ENCODE data around the gene ARV1.

DNA sequence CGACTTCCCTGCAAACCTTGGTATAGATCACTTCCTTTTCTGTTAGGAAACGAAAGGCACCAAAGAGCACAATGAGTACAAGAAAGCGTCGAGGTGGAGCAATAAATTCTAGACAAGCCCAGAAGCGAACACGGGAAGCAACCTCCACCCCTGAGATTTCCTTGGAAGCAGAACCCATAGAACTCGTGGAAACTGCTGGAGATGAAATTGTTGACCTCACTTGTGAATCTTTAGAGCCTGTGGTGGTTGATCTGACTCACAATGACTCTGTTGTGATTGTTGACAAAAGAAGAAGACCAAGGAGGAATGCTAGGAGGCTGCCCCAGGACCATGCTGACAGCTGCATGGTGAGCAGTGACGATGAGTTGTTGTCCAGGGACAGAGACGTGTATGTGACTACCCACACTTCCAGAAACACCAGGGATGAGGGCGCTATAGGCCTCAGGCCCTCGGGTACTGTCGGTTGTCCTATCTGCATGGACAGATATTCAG, 42.7 kb downstream of the ARV1 start:
- TF ChIP-seq REST (IDR thresholded peaks at IDR 0.05; ENCODE audit: low read depth) = no peak
- no peak for TF ChIP-seq TEAD4 (IDR thresholded peaks at IDR 0.05)
- no peak for TF ChIP-seq RAD21 (IDR thresholded peaks at IDR 0.05; ENCODE audit: low read depth)
- TF ChIP-seq EP300 (IDR thresholded peaks at IDR 0.05; ENCODE audit: borderline replicate concordance) = no peak
- no peak for TF ChIP-seq CREB1 (IDR thresholded peaks at IDR 0.05; ENCODE audit: low read depth)
- TF ChIP-seq TCF12 (IDR thresholded peaks at IDR 0.05; ENCODE audit: low read depth) = no peak
- TF ChIP-seq, protein P1, sequence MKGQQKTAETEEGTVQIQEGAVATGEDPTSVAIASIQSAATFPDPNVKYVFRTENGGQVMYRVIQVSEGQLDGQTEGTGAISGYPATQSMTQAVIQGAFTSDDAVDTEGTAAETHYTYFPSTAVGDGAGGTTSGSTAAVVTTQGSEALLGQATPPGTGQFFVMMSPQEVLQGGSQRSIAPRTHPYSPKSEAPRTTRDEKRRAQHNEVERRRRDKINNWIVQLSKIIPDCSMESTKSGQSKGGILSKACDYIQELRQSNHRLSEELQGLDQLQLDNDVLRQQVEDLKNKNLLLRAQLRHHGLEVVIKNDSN (IDR thresholded peaks at IDR 0.05) = no peak
